ENCODE data around the gene MOB3B.

The MOB3B gene

GRCh38 chr9:27541740-27542139, 12.1 kb upstream of the MOB3B start:
- DNase-seq (ENCODE audit: low spot score), result no peak

- no peak for DNase-seq (ENCODE audit: low spot score)
Measured at GRCh38 chr9:27540502-27540901, 10.9 kb upstream of the MOB3B start.

GRCh38 chr9:27539479-27540441, 10.1 kb upstream of the MOB3B start:
- no peak for DNase-seq (ENCODE audit: low spot score)

GRCh38 chr9:27538647-27539046, 9.0 kb upstream of the MOB3B start:
- no peak for DNase-seq (ENCODE audit: low spot score)

GRCh38 chr9:27537756-27538155, 8.1 kb upstream of the MOB3B start:
- no peak for DNase-seq (ENCODE audit: low spot score)

GRCh38 chr9:27537027-27537435, 7.4 kb upstream of the MOB3B start:
- DNase-seq (ENCODE audit: low spot score), result no peak

- no peak for DNase-seq (ENCODE audit: low spot score)
Measured at GRCh38 chr9:27536168-27536567, 6.6 kb upstream of the MOB3B start.

GRCh38 chr9:27535701-27536118, 6.1 kb upstream of the MOB3B start:
- no peak for DNase-seq (ENCODE audit: low spot score)

GRCh38 chr9:27534658-27535209, 5.1 kb upstream of the MOB3B start:
- no peak for DNase-seq (ENCODE audit: low spot score)

- DNase-seq (ENCODE audit: low spot score), result no peak
Measured at GRCh38 chr9:27534131-27534530, 4.5 kb upstream of the MOB3B start.

GRCh38 chr9:27533311-27533710, 3.7 kb upstream of the MOB3B start:
- no peak for DNase-seq (ENCODE audit: low spot score)

GRCh38 chr9:27532046-27532445, 2.4 kb upstream of the MOB3B start:
- no peak for DNase-seq (ENCODE audit: low spot score)

- DNase-seq (ENCODE audit: low spot score), result no peak
Measured at GRCh38 chr9:27530915-27531755, 1.5 kb upstream of the MOB3B start.

GRCh38 chr9:27528886-27529315, 713 bp downstream of the MOB3B start:
- no peak for DNase-seq (ENCODE audit: low spot score)

- no peak for DNase-seq (ENCODE audit: low spot score)
Measured at GRCh38 chr9:27528076-27528885, 1.3 kb downstream of the MOB3B start.

- no peak for DNase-seq (ENCODE audit: low spot score)
Measured at GRCh38 chr9:27527702-27528075, 1.9 kb downstream of the MOB3B start.

GRCh38 chr9:27524236-27524635, 5.4 kb downstream of the MOB3B start, which contains the start of gene IFNK:
Gene IFNK (plus strand): TSS chr9:27524290. CDS start chr9:27524337, 47 bp downstream.
- DNase-seq (ENCODE audit: low spot score), result no peak

- DNase-seq (ENCODE audit: low spot score), result no peak
Measured at GRCh38 chr9:27523141-27523540, 6.5 kb downstream of the MOB3B start.

- DNase-seq (ENCODE audit: low spot score), result no peak
Measured at GRCh38 chr9:27520986-27521385, 8.6 kb downstream of the MOB3B start.

GRCh38 chr9:27519466-27520465, 9.8 kb downstream of the MOB3B start:
- DNase-seq (ENCODE audit: low spot score), result no peak

All from kidney capillary endothelial cell (primary cell).